GM08714 (cell line): ENCODE data around the gene NOL4L.

Experiments used
- H3K4me3 ChIP-seq: fragments of 200-500 bp; sonication (Bioruptor generic); 2 replicates; pipeline ENCODE4 v1.5.1; 2014; ENCODE audit warnings: mild to moderate bottlenecking, low read length, inconsistent platforms
- ZNF274 ChIP-seq: IDR thresholded peaks from 2 replicates; pipeline ENCODE4 v1.6.1; 2012; ENCODE audit warnings: mild to moderate bottlenecking, low read depth, low read length

NOL4L gene

DNA sequence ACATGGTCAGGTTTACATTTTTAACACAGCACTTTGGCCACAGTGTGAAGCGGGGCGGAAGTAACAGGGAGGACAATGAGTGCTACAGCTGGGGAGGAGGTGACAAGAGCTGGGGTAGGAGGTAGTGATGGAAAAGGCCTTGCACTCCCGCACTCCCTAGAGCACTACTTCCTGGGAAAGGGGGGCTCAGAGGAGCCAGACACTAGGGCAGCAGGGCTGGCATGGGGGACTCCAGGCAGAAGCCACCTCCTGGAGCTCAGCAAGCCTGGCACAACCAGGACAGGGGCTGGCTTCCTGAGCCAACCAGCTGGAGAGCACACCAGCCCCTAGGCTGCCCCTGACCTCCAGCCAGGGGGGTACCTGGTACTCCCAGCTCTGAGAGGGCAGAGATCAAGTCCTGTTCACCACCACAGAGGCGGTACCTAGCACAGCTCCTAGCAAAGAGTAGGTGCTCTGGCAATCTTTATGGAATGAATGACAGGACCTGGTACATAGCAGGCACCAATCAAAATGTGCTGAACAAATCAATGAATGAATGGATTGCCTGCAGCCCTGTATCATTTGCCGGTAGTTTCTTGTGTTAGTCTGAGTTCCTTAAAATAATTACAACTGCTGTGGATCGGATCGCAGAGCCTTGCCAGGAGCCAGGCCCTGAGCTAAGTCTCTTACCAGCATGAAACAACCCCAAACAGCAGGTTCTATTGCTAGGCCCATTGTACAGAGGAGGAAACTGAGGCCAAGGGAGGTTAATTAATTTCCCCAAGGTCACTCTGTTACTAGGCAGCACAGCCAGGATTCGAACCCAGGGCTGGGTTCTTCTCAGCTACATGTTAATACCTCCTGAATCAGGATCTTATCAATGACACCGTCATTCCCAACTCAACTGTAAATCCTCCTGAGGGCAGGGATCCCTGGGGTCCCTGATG, 15.5 kb downstream of the NOL4L start:
- TF ChIP-seq ZNF274 = no peak
- H3K4me3 ChIP-seq = no peak overlapping the region

DNA sequence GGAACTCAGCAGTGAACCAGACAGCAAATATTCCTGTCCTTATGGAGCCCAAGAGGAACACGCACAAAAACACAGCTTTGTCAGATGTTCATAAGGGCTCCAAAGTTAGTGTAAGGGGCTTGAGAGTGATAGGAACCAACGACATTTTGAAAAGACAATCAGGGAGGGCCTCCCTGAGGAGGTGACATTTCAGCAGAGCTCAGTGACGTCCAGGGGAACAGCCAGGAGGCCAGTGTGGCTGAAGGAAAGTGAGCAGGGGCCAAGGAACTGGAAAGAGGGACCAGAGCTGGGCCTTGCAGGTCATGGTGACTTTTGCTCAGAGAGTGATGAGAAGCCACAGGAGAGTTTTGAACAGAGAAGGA, 16.1 kb downstream of the NOL4L start:
- TF ChIP-seq ZNF274 = no peak
- no peak overlapping the region for H3K4me3 ChIP-seq

DNA sequence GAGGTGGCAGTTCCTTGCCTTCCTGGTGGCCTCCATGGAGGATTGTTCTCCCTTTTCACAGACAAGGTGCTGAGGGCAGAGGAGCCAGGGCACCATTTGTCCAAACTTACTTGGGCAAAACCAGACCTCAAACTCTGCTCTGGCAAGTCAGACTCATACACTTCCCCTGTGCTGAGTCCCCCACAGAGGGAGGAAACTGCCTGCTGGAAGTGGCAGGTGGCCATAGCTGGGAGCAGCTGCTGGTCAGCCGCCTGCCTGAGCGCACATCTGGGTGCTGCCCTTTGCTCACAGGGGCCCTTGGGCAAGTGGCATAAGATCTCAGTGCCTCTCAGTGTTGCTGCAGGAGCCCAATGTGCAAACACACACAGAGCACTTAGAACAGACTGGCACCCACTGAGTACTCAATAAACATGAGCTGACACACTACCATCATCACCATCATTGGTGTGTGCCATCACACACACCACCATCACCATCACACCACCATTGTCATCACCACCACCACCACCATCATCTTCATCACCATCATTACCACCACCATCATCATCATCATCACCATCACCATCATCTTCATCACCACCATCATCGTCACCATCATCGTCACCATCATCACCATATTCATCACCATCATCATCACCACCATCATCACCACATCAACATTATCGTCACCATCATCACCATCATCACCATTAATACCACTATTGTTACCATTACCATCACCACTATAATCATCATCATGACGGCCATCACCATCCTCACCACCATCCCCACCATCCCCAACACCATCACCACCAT, 17.6 kb downstream of the NOL4L start:
- no peak for TF ChIP-seq ZNF274
- no peak overlapping the region for H3K4me3 ChIP-seq

DNA sequence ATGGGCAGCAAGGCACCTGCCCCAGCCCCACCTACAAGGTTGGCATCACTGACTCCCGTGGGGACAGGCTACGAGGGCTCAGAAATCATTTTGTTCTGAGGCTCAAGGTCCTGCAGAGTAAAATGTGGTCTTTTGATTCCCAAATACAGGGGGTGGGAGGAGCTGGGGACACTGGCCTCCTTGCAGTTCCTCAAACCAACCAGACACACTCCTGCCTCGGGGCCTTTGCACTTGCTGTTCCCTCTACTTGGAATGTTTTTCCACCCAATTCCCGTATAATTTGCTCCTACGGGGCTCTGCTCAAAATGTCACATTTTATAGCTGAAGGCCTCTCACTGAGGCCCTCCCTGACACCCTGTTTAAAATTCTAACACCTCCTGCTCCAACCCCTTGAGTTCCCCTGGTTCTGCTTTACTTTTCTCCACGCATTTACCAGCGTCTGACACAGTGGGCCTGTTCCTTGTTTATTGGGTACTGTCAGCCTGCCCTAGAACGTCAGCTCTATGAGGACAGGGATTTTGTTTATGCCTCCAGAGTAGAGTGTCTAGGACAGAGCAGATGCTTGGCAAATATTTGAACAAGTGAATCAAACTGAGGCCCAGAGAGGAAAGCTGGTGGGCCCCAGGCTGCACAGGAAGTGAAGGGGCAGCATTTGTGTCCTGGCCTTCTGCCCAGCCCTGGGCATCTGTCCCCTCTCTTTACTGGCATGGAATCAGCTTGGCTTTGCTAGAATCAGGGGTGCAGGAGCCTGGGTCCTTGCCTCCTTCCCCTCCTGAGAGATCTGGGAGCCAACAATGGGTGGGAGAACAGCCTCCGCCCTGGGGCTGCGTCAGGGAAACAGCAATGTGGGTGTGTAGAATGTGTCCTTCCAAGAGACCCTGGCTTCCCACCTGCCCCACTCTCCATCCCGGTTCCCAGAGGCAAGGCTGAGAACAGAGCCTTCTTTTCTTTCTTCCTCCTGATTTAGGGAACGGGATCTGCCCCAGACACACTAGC, 18.5 kb downstream of the NOL4L start:
- H3K4me3 ChIP-seq = no peak overlapping the region
- TF ChIP-seq ZNF274 = no peak

DNA sequence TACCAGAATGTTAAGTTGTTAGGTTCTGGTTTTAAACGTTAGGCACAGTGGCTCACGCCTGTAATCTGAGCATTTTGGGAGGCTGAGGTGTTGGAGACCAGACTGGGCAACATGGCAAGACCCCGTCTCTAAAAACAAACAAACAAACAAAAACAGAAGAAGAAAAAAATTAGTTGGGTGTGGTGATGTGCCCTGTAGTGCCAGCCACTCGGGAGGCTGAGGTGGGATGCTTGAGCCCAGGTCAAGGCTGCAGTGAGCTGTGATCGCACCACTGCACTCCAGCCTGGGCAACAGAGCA, 19.4 kb downstream of the NOL4L start:
- TF ChIP-seq ZNF274 = no peak
- H3K4me3 ChIP-seq = no peak overlapping the region

DNA sequence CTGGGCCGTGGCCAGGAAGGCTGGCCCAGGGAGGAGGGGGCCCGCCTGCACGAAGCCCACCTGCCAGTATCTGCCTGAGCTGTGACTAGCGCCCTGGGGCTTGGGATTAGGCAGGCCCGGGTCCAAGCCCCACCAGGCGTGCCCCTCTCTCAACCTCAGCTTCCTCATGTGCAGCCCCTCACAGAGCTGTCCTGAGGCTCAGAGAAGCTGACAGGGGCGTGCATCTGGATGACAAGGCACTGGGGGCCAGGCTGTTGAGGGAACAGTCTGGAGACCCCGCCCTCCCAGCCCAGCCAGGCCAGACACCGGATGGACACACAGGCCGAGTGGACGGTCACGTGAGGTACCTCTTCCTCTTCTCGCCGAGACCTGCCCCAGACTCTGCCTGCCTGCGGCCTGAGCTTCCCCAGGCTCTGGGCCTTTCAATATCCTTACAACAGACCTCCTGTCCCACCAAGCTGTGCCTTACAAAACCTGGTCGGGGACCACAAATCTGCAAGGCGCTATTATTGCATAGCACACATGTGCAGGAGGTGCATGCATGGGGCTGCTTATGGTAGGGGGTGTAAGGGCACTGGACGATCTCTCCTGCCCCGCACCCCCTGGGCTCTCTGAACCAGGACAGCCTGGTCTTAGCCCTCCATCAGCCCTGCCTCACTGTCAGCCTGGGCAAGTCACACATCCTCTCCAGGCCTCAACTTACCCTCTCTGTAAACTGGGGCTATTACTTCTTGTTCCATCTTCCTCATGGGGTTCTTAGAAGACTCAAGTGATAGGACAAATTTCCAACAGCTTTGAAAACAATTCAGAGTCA, 20.0 kb downstream of the NOL4L start:
- TF ChIP-seq ZNF274 = no peak
- no peak overlapping the region for H3K4me3 ChIP-seq

DNA sequence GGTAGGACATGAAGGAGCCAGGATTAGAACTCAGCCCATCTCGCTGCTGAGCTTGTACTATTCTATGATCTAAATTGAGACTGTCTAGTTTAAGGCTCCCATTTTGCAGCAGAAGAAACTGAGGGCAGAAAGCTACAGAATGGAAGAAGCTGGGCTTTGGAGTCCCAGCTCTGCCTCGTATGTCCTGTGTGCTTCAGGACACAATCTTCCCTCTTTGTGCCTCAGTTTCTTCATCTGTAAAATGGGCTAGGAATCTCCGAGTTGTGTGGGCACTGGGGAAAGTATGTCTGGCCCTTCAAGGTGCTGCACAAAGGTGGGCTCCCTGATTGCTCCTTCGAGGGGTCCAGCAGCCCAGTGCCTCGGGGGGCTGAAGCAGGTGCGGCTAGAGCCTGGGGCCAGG, 20.7 kb downstream of the NOL4L start:
- H3K4me3 ChIP-seq = no peak overlapping the region
- TF ChIP-seq ZNF274 = no peak

DNA sequence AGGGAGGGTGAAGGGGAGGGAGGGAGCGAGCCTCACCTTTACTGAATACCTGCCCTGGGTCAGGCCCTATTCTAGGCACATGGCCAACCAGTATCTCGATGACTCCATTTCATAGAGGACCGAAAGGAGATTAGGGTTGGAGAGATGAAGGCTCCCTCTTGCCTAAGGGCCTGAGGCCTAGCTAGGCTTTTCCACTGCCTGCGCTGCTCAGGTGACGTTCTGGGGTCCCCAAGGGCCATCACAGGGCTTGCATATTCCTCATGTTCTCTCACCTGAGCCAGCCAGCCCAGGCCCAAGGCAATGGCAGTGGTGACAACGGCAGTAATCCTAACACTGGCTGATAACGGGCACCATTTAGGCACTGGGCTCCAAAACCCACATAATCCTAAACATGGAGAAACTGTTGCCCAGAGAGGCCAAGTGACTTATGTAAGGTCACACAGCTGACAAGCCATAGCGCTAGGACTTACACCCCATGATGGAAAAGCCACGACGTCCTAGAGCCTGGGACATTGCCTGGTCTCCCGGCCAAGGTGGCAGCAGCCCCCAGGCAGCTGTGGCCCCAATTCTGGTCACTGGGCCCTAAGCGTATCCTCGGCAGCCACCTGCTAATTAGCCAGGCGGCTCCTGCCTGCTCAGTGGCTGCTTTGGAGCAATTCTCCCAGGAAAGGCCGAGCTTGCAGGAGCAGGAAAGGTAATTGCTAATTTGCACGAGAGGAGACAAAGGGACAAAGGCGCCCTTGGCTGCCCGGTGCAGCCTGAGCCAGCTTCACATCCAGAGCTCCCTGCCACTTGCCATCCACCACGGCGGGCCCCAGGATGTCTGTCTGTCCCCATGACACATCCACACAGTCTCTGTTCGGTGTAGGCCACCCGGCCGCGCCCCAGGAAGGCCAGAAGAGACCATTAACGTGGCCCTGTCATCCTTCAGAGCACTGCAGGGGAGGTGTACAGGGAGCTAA, 21.5 kb downstream of the NOL4L start:
- no peak overlapping the region for H3K4me3 ChIP-seq
- TF ChIP-seq ZNF274 = no peak

DNA sequence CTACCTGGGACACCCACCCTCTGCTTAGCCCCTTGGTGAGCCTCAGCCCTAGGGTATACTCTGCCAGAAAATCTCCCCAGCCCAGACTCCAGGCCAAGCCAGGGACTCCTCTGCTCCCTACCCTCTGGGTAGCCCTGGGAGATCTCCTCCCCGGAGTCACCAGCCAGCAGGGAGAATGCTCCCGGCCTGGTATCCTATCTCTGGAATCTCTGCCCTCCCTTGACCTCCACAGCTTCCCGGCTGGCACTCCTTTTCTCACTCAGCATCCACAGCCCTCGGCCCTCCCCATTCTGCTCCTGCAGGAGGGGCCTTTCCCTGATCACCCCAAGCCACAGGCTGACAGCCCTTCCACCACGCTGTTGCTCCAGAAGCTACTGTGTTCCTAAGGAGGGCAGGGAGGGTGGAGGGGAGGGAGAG, 22.6 kb downstream of the NOL4L start:
- no peak overlapping the region for H3K4me3 ChIP-seq
- no peak for TF ChIP-seq ZNF274

DNA sequence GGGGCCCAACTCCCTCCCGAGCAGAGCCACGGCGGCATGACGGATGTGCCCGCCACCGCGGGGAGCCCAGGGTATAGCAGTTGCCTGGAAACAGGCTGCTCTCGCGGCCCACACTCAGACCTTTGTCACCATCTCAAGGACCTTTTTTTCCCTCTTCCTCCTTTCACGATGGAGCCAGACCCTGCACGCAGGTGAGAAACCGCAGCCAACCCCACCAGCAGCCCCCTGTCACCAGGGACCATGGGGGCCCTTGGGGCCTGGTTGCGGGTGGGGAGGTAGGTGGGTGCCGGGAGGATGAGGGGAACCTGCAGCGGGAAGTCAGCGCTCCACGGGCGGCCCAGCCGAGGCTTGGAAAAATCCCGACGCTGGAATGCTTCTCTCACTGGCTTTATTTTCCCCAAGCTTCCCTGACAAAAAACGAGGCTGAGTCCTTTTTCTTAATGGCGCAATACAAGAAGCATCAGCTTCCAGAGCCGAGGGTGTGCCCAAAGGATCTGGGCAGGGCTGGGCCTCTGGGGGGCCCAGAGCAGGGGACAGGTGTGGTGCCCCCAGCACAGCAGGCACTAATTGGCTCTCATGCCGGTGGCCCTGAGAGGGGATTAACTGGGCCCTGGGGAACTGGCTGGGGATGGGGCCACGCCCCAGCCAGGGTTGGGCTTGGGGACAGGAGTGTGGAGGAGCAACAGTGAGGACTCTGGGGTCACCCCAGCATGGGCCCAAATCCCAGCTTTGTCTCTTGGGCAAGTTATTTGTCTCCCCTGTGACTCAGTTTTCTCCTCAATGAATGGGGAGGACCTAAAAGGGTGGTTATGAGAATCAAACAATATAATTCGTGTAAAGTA, 23.9 kb downstream of the NOL4L start:
- no peak for TF ChIP-seq ZNF274
- H3K4me3 ChIP-seq = no peak overlapping the region

DNA sequence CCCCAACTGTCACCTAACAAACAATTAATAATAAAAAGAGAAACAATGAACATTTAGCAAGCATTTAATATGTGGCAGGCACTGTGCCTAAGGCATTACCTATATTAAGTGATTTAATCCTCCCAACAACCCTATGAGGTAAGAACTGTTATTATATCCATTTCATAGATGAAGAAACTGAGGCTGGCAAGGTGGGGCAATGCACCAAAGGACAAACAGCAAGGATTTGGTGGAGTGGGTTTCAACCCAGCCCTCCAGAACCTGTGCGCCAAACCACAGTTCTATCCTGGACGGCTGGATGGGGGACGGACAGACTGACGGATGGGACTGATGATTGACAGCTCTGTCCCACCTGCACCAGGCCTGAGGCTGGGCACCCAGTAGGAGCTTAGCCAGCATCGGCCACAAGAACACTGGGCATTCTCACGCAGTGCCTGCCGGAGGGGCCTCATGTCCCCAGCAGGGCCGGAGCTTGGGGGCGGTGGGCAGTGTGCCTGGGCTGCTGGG, 24.6 kb downstream of the NOL4L start:
- H3K4me3 ChIP-seq = no peak overlapping the region
- TF ChIP-seq ZNF274 = no peak
